ENCODE measurements around the gene RFX3.
A peak's percentile ranks its signal among the peaks of the same experiment; 100 is the strongest.

The RFX3 gene

DNA sequence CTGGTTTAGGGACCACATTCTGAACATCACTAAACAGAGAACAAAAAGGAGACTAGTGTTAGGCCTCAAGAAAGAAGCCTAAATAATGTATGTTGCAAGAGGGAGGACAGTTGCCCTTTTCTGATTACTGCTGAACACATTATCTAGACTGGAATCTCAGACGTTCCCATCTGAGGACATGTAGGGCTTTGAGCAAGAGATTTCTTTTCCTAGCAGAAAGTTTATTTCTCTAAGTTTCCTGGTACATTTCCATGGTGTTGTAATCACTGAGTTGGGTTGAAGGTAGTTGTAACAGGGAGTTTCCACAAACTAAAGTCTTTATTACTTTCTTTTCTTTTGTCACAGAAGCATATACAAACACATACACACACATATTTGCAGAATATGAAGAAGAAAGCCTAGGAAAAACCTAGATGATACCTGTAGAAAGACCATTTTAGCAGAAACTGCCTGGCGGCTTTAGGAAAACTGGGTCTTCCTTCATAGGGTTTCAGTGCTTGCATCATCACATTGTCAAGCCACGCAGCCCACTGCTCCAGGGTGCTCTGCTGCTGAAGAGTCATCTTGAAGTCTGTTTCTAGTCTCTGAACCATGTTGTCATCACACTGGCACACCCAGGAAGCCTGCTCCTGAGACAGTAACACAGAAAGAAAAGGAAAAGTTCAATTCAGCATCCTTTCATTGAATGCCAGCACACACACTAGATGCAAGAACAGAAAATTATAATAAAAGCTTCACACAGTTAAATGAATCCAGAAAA is 269.1 kb downstream of the RFX3 start:
- CTCF ChIA-PET = no interaction called here

DNA sequence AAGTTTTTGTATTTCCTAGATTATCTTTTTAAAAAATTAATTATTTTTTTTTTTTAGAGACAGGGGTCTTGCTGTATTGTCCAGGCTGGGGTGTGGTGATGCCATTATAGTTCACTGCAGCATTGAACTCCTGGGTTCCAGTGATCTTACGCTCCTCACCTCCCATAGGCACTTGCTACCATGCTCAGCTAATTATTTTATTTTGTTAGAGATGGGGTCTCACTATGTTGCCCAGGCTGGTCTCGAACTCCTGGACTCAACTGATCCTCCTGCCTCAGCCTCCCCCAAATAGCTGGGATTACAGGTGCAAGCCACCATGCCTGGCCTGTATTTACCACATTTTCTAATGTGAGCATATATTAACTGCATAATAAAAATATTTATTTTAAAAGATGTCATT is 274.5 kb downstream of the RFX3 start:
- ChIA-PET POLR2A (no interaction called here), CTCF (interaction anchor here (1.7 to 2.3 kb wide), 2 partner anchors 10 to 18 kb away, joined by 5 to 7 read pairs; no protein-coding TSS in a partner anchor)
- TF ChIP-seq, protein P1, sequence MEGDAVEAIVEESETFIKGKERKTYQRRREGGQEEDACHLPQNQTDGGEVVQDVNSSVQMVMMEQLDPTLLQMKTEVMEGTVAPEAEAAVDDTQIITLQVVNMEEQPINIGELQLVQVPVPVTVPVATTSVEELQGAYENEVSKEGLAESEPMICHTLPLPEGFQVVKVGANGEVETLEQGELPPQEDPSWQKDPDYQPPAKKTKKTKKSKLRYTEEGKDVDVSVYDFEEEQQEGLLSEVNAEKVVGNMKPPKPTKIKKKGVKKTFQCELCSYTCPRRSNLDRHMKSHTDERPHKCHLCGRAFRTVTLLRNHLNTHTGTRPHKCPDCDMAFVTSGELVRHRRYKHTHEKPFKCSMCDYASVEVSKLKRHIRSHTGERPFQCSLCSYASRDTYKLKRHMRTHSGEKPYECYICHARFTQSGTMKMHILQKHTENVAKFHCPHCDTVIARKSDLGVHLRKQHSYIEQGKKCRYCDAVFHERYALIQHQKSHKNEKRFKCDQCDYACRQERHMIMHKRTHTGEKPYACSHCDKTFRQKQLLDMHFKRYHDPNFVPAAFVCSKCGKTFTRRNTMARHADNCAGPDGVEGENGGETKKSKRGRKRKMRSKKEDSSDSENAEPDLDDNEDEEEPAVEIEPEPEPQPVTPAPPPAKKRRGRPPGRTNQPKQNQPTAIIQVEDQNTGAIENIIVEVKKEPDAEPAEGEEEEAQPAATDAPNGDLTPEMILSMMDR (IDR thresholded peaks at IDR 0.05; ENCODE audit: control extremely low read depth, extremely low read depth, low read depth, missing control alignments) = no peak
- DNase-seq (ENCODE audit: extremely low spot score) = no peak

More for the DNA sequence above, 269.1 kb downstream of the RFX3 start:
- DNase-seq (ENCODE audit: extremely low spot score) = no peak
- POLR2A ChIA-PET = no interaction called here
- TF ChIP-seq, protein P1 (IDR thresholded peaks at IDR 0.05; ENCODE audit: control extremely low read depth, extremely low read depth, low read depth, missing control alignments) = no peak

DNA sequence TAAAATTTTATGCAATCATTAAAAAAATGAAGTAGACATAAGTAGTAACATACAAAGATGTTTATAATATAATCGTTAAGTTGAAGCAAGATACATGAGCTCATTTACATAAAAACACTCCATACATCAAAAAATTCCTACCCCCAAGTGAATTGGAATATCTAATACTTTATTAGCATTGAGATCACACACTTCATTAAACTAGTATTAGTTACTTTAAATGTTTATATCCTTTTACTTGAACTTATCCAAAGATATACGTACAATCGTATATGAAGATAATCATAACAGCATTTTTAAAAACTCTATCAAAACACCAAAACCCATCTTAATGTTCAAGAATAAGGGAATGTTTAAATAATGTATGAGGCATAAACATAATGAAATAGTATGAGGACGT is 275.1 kb downstream of the RFX3 start:
- ChIA-PET CTCF (interaction anchor here (1.7 to 2.3 kb wide), 2 partner anchors 10 to 17 kb away, joined by 5 to 7 read pairs; no protein-coding TSS in a partner anchor), POLR2A (no interaction called here)
- TF ChIP-seq, protein P1 (IDR thresholded peaks at IDR 0.05; ENCODE audit: control extremely low read depth, extremely low read depth, low read depth, missing control alignments) = no peak
- no peak for DNase-seq (ENCODE audit: extremely low spot score)

DNA sequence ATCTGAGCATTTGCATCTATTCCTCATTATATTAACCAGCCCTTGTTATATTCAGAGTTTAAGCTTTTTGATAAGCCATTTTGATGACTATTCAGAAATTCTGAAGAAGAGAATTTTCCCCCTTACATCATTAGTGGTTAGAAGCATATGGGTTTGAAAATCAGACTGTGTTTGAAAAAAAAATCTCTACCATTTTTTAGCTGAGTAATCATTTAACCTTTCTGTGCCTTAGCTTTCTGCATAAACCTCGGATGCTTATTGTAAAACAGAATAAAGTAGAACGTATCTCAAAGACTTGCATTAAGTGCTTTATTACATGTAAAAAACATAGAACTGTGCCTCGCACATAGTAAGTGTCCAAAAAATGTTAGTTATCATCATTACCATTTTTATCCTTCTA is 278.6 kb downstream of the RFX3 start:
- TF ChIP-seq, protein P1 (IDR thresholded peaks at IDR 0.05; ENCODE audit: control extremely low read depth, extremely low read depth, low read depth, missing control alignments) = no peak
- CTCF ChIA-PET = interaction anchor here (0.8 to 1.3 kb wide), 2 partner anchors 12 to 232 kb away, joined by 3 to 7 read pairs; no protein-coding TSS in a partner anchor
- no peak for DNase-seq (ENCODE audit: extremely low spot score)
- POLR2A ChIA-PET = no interaction called here

DNA sequence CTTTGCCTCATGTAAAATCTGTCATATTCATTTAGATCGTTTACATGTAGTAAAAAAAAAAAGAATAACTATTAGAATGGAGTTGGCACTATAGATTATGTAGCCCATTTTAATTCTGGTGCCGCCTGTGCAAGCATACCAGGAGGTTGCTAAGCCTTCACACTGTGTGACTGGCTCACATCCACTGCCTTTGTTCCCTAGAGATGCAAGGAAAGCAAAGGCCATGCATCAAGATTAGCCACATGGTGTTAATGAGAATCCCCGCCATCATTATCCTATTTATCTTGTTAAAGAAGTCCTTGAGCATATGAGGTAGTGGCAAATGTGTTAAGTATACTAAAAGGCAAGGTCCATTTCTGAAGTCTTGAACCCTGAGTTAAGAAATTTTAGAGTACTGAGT is 279.6 kb downstream of the RFX3 start:
- TF ChIP-seq, protein P1 (IDR thresholded peaks at IDR 0.05; ENCODE audit: control extremely low read depth, extremely low read depth, low read depth, missing control alignments) = no peak
- DNase-seq (ENCODE audit: extremely low spot score) = no peak
- CTCF ChIA-PET = interaction anchor here (0.8 kb wide), 1 partner anchor 233 kb away, joined by 3 read pairs; no protein-coding TSS in a partner anchor
- POLR2A ChIA-PET = no interaction called here

DNA sequence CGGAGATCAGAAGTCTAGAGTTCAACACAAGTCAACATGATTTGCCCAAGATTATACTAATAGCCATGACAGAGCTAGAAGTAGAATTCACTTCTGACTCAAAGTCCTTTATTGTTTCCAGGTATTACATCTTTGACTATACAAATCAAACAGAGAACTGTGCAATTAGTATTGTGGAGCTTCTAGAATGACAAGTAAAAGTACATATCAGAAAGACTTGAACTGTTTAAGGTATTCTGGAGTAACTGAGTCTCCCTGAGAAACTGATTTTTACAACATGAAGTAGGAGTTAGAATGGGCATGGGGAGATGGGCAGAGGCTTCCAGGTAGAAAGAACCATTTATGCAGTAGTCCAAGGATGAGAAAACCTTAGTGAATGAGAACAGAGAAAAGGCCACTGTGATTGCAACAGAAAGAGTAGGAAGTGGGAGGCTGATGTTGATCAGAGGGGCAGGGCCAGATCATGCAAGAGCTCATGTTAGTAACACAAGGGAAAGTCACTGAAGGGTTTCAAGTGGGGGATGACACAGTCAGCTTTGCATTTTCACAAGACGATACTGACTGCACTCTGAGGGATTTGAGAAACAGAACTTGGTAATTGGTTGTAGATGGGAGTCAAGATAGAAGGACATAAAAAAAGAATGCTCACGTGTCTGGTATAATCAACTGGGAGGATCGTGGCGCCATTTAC is 280.7 kb downstream of the RFX3 start:
- ChIA-PET POLR2A (no interaction called here), CTCF (interaction anchor here (0.7 to 1.7 kb wide), 4 partner anchors 11 to 196 kb away, joined by 3 to 6 read pairs (median 4); no protein-coding TSS in a partner anchor)
- TF ChIP-seq, protein P1 (IDR thresholded peaks at IDR 0.05; ENCODE audit: control extremely low read depth, extremely low read depth, low read depth, missing control alignments) = no peak
- DNase-seq (ENCODE audit: extremely low spot score) = peak; percentile 24

Data from GM10248 (cell line).